HepG2 (cell line): Measurements from ENCODE around the gene SRP68. TPM values are rescaled to one million over a fixed set of nuclear protein-coding genes. Genes with fewer than 3 reads are reported as not detected.

Source experiments
- BORCS8-MEF2B ChIP-seq: sonication (generic); formaldehyde crosslinking; IDR thresholded peaks from 2 replicates; pipeline ENCODE4 v1.8.0; 2022; ENCODE audit warnings: mild to moderate bottlenecking, missing genetic modification reagents
- KLF11 ChIP-seq: IDR thresholded peaks from 2 replicates; pipeline ENCODE4 v1.6.1; 2016; ENCODE audit warnings: missing compliant biosample characterization
- MAFG ChIP-seq: sonication (generic); formaldehyde crosslinking; IDR thresholded peaks from 2 replicates; pipeline ENCODE4 v1.5.1; 2020; ENCODE audit warnings: mild to moderate bottlenecking, missing genetic modification reagents
- PTBP1 ChIP-seq: fragments of 200-400 bp; formaldehyde crosslinking; IDR thresholded peaks from 2 replicates; pipeline ENCODE4 v1.6.1; 2018; ENCODE audit warnings: low read length, low read depth; ENCODE audit not compliant: poor library complexity, severe bottlenecking
- WIZ ChIP-seq: sonication (generic); formaldehyde crosslinking; IDR thresholded peaks from 2 replicates; pipeline ENCODE4 v1.5.1; 2020; ENCODE audit warnings: mild to moderate bottlenecking, missing genetic modification reagents
- ZNF367 ChIP-seq: sonication (generic); formaldehyde crosslinking; IDR thresholded peaks from 2 replicates; pipeline ENCODE4 v1.4.0; 2020; ENCODE audit warnings: missing genetic modification reagents, borderline replicate concordance
- polyA plus RNA-seq, 8 experiments: library from polyadenylated mRNA; depleted of rRNA in 3 of 8; stranded (reverse) in 7 of 8; unstranded in 1 of 8; fragments of >200 nt; fragmentation: Illumina TruSeq in 4 of 8; extraction: Trizol in 4 of 8; gene quantifications; 2 replicates each; pipeline versions ENCODE4 v1.2.1 to v1.2.3, GENCODE V29; 2011 to 2016; ENCODE audit warnings: low read depth in 4 of 8, missing spikeins in 1 of 8, mixed read lengths in 1 of 8; ENCODE audit not compliant: insufficient read depth in 1 of 8
- total RNA-seq, 5 experiments: library from RNA; depleted of rRNA; stranded (reverse); fragments of >200 nt; fragmentation: Illumina TruSeq; extraction: Trizol; gene quantifications; 2 replicates each; pipeline ENCODE4 v1.2.3, GENCODE V29; 2016; ENCODE audit warnings: low read depth in 1 of 5
- TF ChIP-seq, protein P1 (sequence below), 2 experiments: sonication (generic) in 1 of 2; formaldehyde crosslinking in 1 of 2; IDR thresholded peaks; 2 replicates each; pipeline versions ENCODE4 v1.4.0 to v1.6.1; 2018 to 2020; ENCODE audit warnings: missing genetic modification reagents in 2 of 2, borderline replicate concordance in 1 of 2, low read depth in 1 of 2, mild to moderate bottlenecking in 1 of 2, missing biosample characterization in 1 of 2
- TF ChIP-seq, protein P2 (sequence below), 2 experiments: IDR thresholded peaks; 2 replicates each; pipeline ENCODE4 v1.6.1; 2011 to 2012; ENCODE audit warnings: low read length in 2 of 2, borderline replicate concordance in 1 of 2, low read depth in 1 of 2, mild to moderate bottlenecking in 1 of 2, moderate library complexity in 1 of 2

SRP68 gene
- total and polyA plus RNA-seq, 2 of the 13 experiments (the other 11 are each of a cell fraction or from before 2014, with no cell fraction given) = 39.8 to 74.3 TPM

DNA sequence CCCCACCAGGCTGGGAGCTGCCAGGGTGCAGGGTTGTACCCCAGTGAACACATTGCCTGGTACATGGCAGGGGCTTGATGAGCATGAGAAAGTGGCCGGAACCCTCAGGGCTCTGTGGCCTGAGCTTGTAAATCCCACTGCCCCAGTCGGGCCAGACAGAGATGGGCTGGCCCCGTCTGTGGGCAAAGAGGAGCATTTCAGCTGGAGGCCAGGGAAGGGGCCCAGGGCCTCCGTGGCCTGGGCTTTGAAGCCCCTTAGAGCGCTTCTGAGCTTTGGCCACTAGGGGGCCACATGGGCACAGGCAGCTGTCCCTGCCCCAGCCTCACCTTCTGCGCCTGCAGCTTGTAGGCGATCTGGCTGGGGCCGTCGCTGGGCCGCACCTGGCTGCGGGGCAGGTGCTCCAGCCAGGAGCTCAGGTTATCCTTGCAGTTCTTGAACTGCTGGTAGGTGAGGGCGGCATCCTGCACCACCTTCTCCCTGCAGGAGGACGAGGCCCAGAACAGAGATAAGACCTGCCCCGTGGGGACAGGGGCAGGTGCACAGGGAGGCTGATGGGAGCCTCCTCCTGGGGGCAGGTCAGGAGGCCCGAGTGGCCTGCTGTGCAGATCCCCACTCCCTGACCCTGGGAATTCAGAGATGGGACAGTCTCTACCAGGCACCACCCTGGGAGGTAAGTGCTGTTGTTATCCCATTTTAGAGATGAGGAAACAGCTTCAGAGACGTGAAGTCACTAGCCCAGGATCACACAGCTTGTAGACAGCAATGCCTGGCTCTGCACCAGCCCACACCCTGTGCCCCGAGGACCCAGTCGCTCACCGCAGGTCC, 58.0 kb downstream of the SRP68 start (continued):
- TF ChIP-seq PTBP1 (no peak), ZNF367 (CRISPR knock-in tag) (no peak), MAFG (CRISPR knock-in tag) (no peak), WIZ (no peak), KLF11 (CRISPR knock-in tag) (no peak), BORCS8-MEF2B (no peak)
- TF ChIP-seq, protein P1, sequence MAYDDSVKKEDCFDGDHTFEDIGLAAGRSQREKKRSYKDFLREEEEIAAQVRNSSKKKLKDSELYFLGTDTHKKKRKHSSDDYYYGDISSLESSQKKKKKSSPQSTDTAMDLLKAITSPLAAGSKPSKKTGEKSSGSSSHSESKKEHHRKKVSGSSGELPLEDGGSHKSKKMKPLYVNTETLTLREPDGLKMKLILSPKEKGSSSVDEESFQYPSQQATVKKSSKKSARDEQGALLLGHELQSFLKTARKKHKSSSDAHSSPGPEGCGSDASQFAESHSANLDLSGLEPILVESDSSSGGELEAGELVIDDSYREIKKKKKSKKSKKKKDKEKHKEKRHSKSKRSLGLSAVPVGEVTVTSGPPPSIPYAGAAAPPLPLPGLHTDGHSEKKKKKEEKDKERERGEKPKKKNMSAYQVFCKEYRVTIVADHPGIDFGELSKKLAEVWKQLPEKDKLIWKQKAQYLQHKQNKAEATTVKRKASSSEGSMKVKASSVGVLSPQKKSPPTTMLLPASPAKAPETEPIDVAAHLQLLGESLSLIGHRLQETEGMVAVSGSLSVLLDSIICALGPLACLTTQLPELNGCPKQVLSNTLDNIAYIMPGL (CRISPR knock-in tag; IDR thresholded peaks at IDR 0.05; ENCODE audit: borderline replicate concordance in 1 of 2, low read depth in 1 of 2) = peak; percentile 42 to 47; a peak in 2 of 4 replicates
- TF ChIP-seq, protein P2, sequence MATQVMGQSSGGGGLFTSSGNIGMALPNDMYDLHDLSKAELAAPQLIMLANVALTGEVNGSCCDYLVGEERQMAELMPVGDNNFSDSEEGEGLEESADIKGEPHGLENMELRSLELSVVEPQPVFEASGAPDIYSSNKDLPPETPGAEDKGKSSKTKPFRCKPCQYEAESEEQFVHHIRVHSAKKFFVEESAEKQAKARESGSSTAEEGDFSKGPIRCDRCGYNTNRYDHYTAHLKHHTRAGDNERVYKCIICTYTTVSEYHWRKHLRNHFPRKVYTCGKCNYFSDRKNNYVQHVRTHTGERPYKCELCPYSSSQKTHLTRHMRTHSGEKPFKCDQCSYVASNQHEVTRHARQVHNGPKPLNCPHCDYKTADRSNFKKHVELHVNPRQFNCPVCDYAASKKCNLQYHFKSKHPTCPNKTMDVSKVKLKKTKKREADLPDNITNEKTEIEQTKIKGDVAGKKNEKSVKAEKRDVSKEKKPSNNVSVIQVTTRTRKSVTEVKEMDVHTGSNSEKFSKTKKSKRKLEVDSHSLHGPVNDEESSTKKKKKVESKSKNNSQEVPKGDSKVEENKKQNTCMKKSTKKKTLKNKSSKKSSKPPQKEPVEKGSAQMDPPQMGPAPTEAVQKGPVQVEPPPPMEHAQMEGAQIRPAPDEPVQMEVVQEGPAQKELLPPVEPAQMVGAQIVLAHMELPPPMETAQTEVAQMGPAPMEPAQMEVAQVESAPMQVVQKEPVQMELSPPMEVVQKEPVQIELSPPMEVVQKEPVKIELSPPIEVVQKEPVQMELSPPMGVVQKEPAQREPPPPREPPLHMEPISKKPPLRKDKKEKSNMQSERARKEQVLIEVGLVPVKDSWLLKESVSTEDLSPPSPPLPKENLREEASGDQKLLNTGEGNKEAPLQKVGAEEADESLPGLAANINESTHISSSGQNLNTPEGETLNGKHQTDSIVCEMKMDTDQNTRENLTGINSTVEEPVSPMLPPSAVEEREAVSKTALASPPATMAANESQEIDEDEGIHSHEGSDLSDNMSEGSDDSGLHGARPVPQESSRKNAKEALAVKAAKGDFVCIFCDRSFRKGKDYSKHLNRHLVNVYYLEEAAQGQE (IDR thresholded peaks at IDR 0.05; ENCODE audit: borderline replicate concordance in 1 of 2, low read depth in 1 of 2, low read length in 2 of 2) = no peak
